GM23248 (cell line): ENCODE data around the gene ROR1. TPM values are rescaled to one million over a fixed set of nuclear protein-coding genes. Genes with fewer than 3 reads are reported as not detected.

Source experiments
- DNase-seq: peaks from one replicate; pipeline ENCODE4 v3.0.0-alpha.2; 2015
- H2AFZ ChIP-seq: fragments of 200-600 bp; sonication (generic); 2 replicates; pipeline ENCODE4 v1.6.1; 2016; ENCODE audit warnings: antibody characterized with exemption
- H3F3A ChIP-seq: fragments of 200-600 bp; sonication (generic); 2 replicates; pipeline ENCODE4 v1.6.1; 2016; ENCODE audit warnings: mild to moderate bottlenecking, antibody characterized with exemption, mixed run types; ENCODE audit not compliant: insufficient read depth
- H3K27ac ChIP-seq: fragments of 200-600 bp; sonication (generic); 2 replicates; pipeline ENCODE4 v1.5.1; 2016; ENCODE audit warnings: mild to moderate bottlenecking
- H3K27me3 ChIP-seq: fragments of 200-600 bp; sonication (generic); replicated peaks from 2 replicates; pipeline ENCODE4 v1.6.1; 2016; ENCODE audit warnings: mild to moderate bottlenecking; ENCODE audit not compliant: insufficient read depth
- H3K36me3 ChIP-seq: fragments of 200-600 bp; sonication (generic); 2 replicates; pipeline ENCODE4 v1.6.1; 2016; ENCODE audit warnings: low read depth, mild to moderate bottlenecking
- H3K4me1 ChIP-seq: fragments of 200-600 bp; sonication (generic); 2 replicates; pipeline ENCODE4 v1.6.1; 2016; ENCODE audit warnings: mild to moderate bottlenecking; ENCODE audit not compliant: insufficient read depth
- H3K4me2 ChIP-seq: fragments of 200-600 bp; sonication (generic); one replicate; pipeline ENCODE4 v1.6.1; 2016; ENCODE audit warnings: mild to moderate bottlenecking; ENCODE audit not compliant: unreplicated experiment
- H3K4me3 ChIP-seq: fragments of 200-600 bp; sonication (generic); 2 replicates; pipeline ENCODE4 v1.5.1; 2016; ENCODE audit warnings: mild to moderate bottlenecking
- H3K79me2 ChIP-seq: fragments of 200-600 bp; sonication (generic); 2 replicates; pipeline ENCODE4 v1.6.1; 2016; ENCODE audit warnings: mild to moderate bottlenecking; ENCODE audit not compliant: insufficient read depth
- H3K9ac ChIP-seq: fragments of 200-600 bp; sonication (generic); 2 replicates; pipeline ENCODE4 v1.6.1; 2016; ENCODE audit warnings: mild to moderate bottlenecking
- H3K9me2 ChIP-seq: fragments of 200-600 bp; sonication (generic); 2 replicates; pipeline ENCODE4 v1.6.1; 2016; ENCODE audit warnings: mixed run types, mild to moderate bottlenecking, moderate library complexity; ENCODE audit not compliant: insufficient read depth
- H3K9me3 ChIP-seq: fragments of 200-600 bp; sonication (generic); one replicate; pipeline ENCODE4 v1.6.1; 2017; ENCODE audit warnings: low read depth
- H4K20me1 ChIP-seq: fragments of 200-600 bp; sonication (generic); 2 replicates; pipeline ENCODE4 v1.6.0; 2016; ENCODE audit not compliant: insufficient read depth
- EZH2 ChIP-seq: fragments of 200-600 bp; sonication (generic); IDR thresholded peaks from 2 replicates; pipeline ENCODE4 v1.6.1; 2018; ENCODE audit warnings: antibody characterized with exemption, mild to moderate bottlenecking; ENCODE audit not compliant: insufficient read depth, poor library complexity, severe bottlenecking
- EZH2phosphoT487 ChIP-seq: fragments of 200-600 bp; sonication (generic); IDR thresholded peaks from 2 replicates; pipeline ENCODE4 v1.6.1; 2018; ENCODE audit warnings: antibody characterized with exemption, moderate library complexity, mild to moderate bottlenecking, low read depth; ENCODE audit not compliant: insufficient read depth
- WGBS, 2 experiments: methylation state at CpG; one replicate each; pipeline ENCODE4 v1.1.6; 2015 to 2017; ENCODE audit warnings: low lambda C conversion rate in 2 of 2, low coverage in 1 of 2; ENCODE audit errors: missing lambda C conversion rate in 2 of 2; 5-methylcytosine and 5-hydroxymethylcytosine counted together
- in situ Hi-C: fragments of 300-500 bp; cut with MboI; formaldehyde crosslinking; loops from 2 replicates; pipeline ENCODE4 v1.15.0; 2020
- polyA plus RNA-seq: library from polyadenylated mRNA; unstranded; fragments of >200 nt; fragmentation: Nextera tagmentation; extraction: Ambion mirVana; gene quantifications from 2 replicates; pipeline ENCODE4 v1.2.1, GENCODE V29; 2016
- total RNA-seq: library from RNA; depleted of rRNA; stranded (reverse); fragments of >200 nt; shearing (Covaris generic); gene quantifications from 2 replicates; pipeline ENCODE4 v1.2.3, GENCODE V29; 2014

Gene ROR1
- total and polyA plus RNA-seq, 2 experiments from 2014 or later, result 12.0 to 13.3 TPM

DNA sequence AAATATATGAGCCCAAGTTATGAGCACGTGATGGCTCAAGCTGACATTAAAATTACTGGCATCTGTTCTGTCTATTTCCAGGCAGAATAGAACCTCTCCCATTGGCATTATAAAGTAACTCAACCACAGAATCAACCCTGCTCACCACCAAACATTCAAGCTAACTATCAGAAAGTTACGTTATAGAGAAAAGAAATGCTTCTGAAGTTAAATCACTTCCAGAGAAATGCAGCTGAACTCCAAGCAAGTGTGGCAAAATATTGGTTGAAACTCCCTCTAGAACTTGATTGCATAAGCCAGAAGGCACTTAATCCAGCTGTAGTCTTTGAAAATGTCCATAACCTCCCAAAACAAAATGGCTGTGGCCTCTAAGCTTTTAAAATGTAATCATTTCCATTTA lies 393.4 kb downstream of the ROR1 start:
- Histone ChIP-seq H4K20me1 (no peaks in the 10 kb centered on the region), H3K4me2 (no peak overlapping the region), H3F3A (peaks cover 27% of the 10 kb centered on the region), H3K9me2 (no peaks in the 10 kb centered on the region), H2AFZ (no peak overlapping the region), H3K9ac (no peak overlapping the region), H3K4me1 (peaks cover 25% of the 10 kb centered on the region), H3K36me3 (no peaks in the 10 kb centered on the region), H3K27ac (peak overlapping the region; percentile 26), H3K4me3 (no peak overlapping the region), H3K79me2 (no peaks in the 10 kb centered on the region), H3K9me3 (no peaks in the 10 kb centered on the region), H3K27me3 (no peaks in the 10 kb centered on the region)
- 38 to 44% methylated on average over 2 of the region's 2 CpGs for WGBS, 2 experiments
- TF ChIP-seq EZH2, result no peak
- no peak for TF ChIP-seq EZH2phosphoT487
- DNase-seq, result peak; percentile 57
- in situ Hi-C loops, result no loop called here

DNA sequence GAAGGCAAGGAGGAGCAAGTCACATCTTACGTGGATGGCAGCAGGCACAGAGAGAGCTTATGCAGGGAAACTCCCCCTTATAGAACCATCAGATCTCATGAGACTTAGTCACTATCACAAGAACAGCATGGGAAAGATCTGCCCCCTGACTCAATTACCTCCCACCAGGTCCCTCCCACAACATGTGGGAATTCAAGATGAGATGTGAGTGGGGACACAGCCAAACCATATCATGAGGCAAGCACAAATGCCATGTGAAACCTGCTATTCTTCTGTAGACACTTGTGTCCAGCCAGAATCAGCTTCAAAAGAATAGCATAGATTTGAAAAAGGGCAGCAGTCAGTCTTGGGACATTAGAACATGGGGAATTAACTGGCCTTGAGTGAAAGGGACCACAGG lies 397.4 kb downstream of the ROR1 start:
- Histone ChIP-seq H4K20me1 (no peaks in the 10 kb centered on the region), H3K9ac (no peak overlapping the region), H3F3A (peaks cover 34% of the 10 kb centered on the region), H3K4me1 (peaks cover 30% of the 10 kb centered on the region), H2AFZ (no peak overlapping the region), H3K27me3 (no peaks in the 10 kb centered on the region), H3K79me2 (no peaks in the 10 kb centered on the region), H3K4me3 (no peak overlapping the region), H3K27ac (0 out of 2 replicates have a peak overlapping the region, but pooled peaks have one; percentile 54), H3K4me2 (peak overlapping the region; percentile 61), H3K9me3 (no peaks in the 10 kb centered on the region), H3K9me2 (no peaks in the 10 kb centered on the region), H3K36me3 (no peaks in the 10 kb centered on the region)
- 88 to 96% methylated on average over 1 of the region's 1 CpG for WGBS, 2 experiments
- no peak for TF ChIP-seq EZH2
- TF ChIP-seq EZH2phosphoT487, result no peak
- in situ Hi-C loops, result no loop called here
- DNase-seq, result no peak

DNA sequence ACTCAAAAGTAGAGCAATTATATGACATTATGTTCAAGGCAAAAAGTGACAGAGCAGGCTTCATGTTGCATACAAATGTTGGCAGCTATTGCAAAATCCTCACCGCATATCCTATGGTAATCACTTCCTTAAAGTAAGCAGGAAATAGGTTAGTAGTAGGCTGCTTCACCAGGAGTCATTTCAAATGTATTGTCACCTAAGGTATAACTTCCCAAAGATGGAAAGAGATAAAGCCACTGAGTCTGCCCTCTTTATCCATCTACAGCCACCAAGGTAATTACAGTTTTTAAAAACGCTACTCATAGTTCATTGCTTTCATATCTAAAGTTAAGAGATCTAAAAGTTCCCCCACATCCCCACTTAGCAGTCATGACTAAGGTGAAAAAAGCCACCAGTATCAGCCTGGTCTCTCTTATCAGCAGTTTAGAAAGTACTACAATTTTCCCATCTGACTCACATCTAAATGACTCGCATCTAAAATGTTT lies 398.0 kb downstream of the ROR1 start:
- H2AFZ ChIP-seq, result no peak overlapping the region
- H3K79me2 ChIP-seq, result no peaks in the 10 kb centered on the region
- peaks cover 28% of the 10 kb centered on the region for H3K4me1 ChIP-seq
- no peaks in the 10 kb centered on the region for H3K9me2 ChIP-seq
- DNase-seq, result peak; percentile 66
- peaks cover 31% of the 10 kb centered on the region for H3F3A ChIP-seq
- peak overlapping the region; percentile 54 for H3K27ac ChIP-seq
- H3K27me3 ChIP-seq, result no peaks in the 10 kb centered on the region
- peak overlapping the region; percentile 61 for H3K4me2 ChIP-seq
- WGBS, 2 experiments, result 29 to 31% methylated on average over 3 of the region's 3 CpGs
- no peaks in the 10 kb centered on the region for H3K9me3 ChIP-seq
- in situ Hi-C loops, result no loop called here
- TF ChIP-seq EZH2 (no peak), EZH2phosphoT487 (no peak)
- H3K36me3 ChIP-seq, result no peaks in the 10 kb centered on the region
- H3K9ac ChIP-seq, result peak overlapping the region; percentile 13; the same call in 1 of the 2 replicates
- H4K20me1 ChIP-seq, result no peaks in the 10 kb centered on the region
- peak overlapping the region; percentile 2; the same call in 1 of the 2 replicates for H3K4me3 ChIP-seq

DNA sequence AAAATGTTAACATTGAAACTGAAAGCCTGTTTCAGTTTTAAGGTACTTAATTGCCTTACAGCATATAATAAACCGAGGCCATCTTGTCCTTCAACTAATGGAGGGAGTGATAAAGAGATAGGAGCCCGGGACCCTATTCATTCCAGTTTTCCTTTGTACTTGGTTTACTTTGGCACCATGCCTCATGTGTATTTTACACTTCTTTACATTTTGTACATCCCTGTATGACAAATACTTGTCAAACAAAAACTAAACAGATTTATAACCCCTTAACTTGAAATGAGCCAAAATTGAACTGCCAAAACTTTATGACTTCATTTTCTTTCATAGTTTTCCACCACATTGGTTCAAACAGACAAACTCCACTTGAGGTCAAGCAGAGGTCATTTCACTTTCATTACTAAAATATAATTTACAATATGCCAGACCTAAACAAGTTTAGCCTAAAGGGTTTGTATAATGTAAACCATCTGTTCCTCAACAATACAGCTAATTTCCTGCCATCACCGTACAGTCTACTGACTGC lies 398.7 kb downstream of the ROR1 start:
- Histone ChIP-seq H3K4me2 (peak overlapping the region; percentile 61), H3K27me3 (no peaks in the 10 kb centered on the region), H3K4me1 (peaks cover 25% of the 10 kb centered on the region), H3F3A (peaks cover 26% of the 10 kb centered on the region), H2AFZ (peak overlapping the region; percentile 6; the same call in 1 of the 2 replicates), H3K9me2 (no peaks in the 10 kb centered on the region), H3K27ac (peak overlapping the region; percentile 54), H3K4me3 (peak overlapping the region; percentile 8; the same call in 1 of the 2 replicates), H3K9me3 (no peaks in the 10 kb centered on the region), H3K36me3 (no peaks in the 10 kb centered on the region), H3K79me2 (no peaks in the 10 kb centered on the region), H4K20me1 (no peaks in the 10 kb centered on the region), H3K9ac (peak overlapping the region; percentile 13)
- peak; percentile 33 for DNase-seq
- WGBS, 2 experiments, result 18 to 21% methylated on average over 3 of the region's 3 CpGs
- TF ChIP-seq EZH2 (no peak), EZH2phosphoT487 (no peak)
- in situ Hi-C loops, result no loop called here
